Upper lobe of left lung (tissue), 4 donors: ENCODE data around the gene FADS6.

ENCODE experiments used
- EP300 ChIP-seq, 4 donors: sonication (generic); formaldehyde crosslinking; IDR thresholded peaks; one replicate each; pipeline ENCODE4 v1.5.1; 2017; ENCODE audit warnings: antibody characterized with exemption in 4 of 4, control low read depth in 2 of 4
- POLR2AphosphoS5 ChIP-seq, 2 donors: sonication (generic); formaldehyde crosslinking; IDR thresholded peaks; one replicate each; pipeline ENCODE4 v1.5.1; 2017; ENCODE audit warnings: antibody characterized with exemption in 2 of 2
- TF ChIP-seq, protein P1 (sequence below), 6 experiments: fragments of 450-650 bp in 4 of 6; fragments of 200-600 bp in 2 of 6; sonication (generic) in 2 of 6; IDR thresholded peaks; one replicate each; pipeline ENCODE4 v1.5.1; 2016 to 2019; ENCODE audit warnings: antibody characterized with exemption in 6 of 6

DNA sequence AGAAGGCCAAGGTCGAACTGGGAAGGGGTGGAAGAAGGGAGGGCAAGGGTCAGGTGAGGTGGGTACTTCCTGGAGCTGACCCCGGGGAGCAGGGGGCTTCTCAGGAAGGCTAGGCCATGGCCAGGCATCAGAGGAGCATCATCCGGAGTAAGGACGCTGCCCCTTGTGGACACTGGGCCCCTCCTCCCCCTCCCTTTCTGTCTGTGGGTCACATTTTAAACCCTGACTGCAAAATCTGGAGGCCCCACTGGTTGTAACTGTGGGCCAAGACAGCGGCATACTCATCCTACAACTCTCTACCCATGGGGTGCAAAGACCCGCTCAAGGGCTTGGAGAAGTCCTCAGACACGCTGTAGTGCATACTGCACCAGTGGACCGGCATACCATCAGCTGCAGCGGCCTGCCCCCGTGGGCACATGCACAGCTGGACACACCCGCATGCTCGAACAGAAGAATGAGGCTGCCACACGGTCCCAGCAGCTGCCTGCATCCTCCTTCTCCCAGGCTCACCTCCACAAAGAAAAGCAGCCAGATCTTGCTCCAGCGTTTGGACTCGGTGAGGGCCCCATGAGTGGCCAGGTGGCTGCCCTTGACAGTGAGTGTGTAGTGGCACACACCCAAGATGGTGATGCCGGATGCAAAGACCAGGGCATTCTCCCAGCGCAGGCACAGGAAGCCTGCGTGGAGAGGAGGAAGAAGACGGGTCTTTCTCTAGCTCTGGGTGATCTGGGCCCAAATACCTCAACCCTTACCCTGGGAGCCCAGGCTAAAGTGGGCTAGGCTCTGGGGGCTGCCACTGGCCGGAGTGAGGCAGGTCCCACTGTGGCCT is 1.2 kb downstream of the FADS6 start:
- TF ChIP-seq, protein P1, sequence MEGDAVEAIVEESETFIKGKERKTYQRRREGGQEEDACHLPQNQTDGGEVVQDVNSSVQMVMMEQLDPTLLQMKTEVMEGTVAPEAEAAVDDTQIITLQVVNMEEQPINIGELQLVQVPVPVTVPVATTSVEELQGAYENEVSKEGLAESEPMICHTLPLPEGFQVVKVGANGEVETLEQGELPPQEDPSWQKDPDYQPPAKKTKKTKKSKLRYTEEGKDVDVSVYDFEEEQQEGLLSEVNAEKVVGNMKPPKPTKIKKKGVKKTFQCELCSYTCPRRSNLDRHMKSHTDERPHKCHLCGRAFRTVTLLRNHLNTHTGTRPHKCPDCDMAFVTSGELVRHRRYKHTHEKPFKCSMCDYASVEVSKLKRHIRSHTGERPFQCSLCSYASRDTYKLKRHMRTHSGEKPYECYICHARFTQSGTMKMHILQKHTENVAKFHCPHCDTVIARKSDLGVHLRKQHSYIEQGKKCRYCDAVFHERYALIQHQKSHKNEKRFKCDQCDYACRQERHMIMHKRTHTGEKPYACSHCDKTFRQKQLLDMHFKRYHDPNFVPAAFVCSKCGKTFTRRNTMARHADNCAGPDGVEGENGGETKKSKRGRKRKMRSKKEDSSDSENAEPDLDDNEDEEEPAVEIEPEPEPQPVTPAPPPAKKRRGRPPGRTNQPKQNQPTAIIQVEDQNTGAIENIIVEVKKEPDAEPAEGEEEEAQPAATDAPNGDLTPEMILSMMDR (IDR thresholded peaks at IDR 0.05), result no peak
- TF ChIP-seq EP300 (IDR thresholded peaks at IDR 0.05) (no peak), POLR2AphosphoS5 (IDR thresholded peaks at IDR 0.05) (no peak)
